Measurements from ENCODE around the gene TREML1. TPM values are rescaled to one million over a fixed set of nuclear protein-coding genes. Genes with fewer than 3 reads are reported as not detected.
A peak's percentile ranks its signal among the peaks of the same experiment; 100 is the strongest.
"Not testable (repeated sequence)": the region's sequence is repeated elsewhere in the genome, so short reads cannot be mapped to it uniquely, and the experiment has no call there.

The TREML1 gene
- total and polyA plus RNA-seq, 4 donors: 0.39 to 2.1 (median 1.5) TPM

- Histone ChIP-seq H3K4me3 (ENCODE audit: low read depth, low read length) (no peak overlapping the region), H3K27ac (ENCODE audit: low read depth, low read length) (no peak overlapping the region), H3K4me1 (ENCODE audit: control insufficient read depth, insufficient read depth, low read length) (no peaks in the 10 kb centered on the region), H3K27me3 (ENCODE audit: control insufficient read depth, insufficient read depth, low read length) (no peaks in the 10 kb centered on the region), H3K9me3 (ENCODE audit: control insufficient read depth, insufficient read depth, low read length) (no peaks in the 10 kb centered on the region), H3K36me3 (ENCODE audit: control insufficient read depth, insufficient read depth, low read length) (no peaks in the 10 kb centered on the region)
- WGBS (ENCODE audit: insufficient coverage): 18% methylated on average over 4 of the region's 6 CpGs
- DNase-seq (ENCODE audit: low read depth in 4 of 6, low spot score in 6 of 6): peak in 1 of 6 donors; percentile 5
These were observed 37.4 kb upstream of the TREML1 start for GRCh38 chr6:41191569-41191968.

GRCh38 chr6:41190791-41191190, 36.6 kb upstream of the TREML1 start:
- Histone ChIP-seq H3K4me3 (ENCODE audit: low read depth, low read length) (no peak overlapping the region), H3K4me1 (ENCODE audit: control insufficient read depth, insufficient read depth, low read length) (no peaks in the 10 kb centered on the region), H3K9me3 (ENCODE audit: control insufficient read depth, insufficient read depth, low read length) (no peaks in the 10 kb centered on the region), H3K36me3 (ENCODE audit: control insufficient read depth, insufficient read depth, low read length) (no peaks in the 10 kb centered on the region), H3K27ac (ENCODE audit: low read depth, low read length) (no peak overlapping the region), H3K27me3 (ENCODE audit: control insufficient read depth, insufficient read depth, low read length) (no peaks in the 10 kb centered on the region)
- WGBS (ENCODE audit: insufficient coverage): 100% methylated on average over 2 of the region's 3 CpGs
- no peak for DNase-seq (ENCODE audit: low read depth in 4 of 6, low spot score in 6 of 6)

GRCh38 chr6:41189967-41190366, 35.8 kb upstream of the TREML1 start:
- H3K27me3 ChIP-seq (ENCODE audit: control insufficient read depth, insufficient read depth, low read length): no peaks in the 10 kb centered on the region
- DNase-seq (ENCODE audit: low read depth in 4 of 6, low spot score in 6 of 6): no peak

GRCh38 chr6:41189046-41189445, 34.9 kb upstream of the TREML1 start:
- H3K9me3 ChIP-seq (ENCODE audit: control insufficient read depth, insufficient read depth, low read length); H3K4me3 ChIP-seq (ENCODE audit: low read depth, low read length); H3K27me3 ChIP-seq (ENCODE audit: control insufficient read depth, insufficient read depth, low read length); DNase-seq (ENCODE audit: low read depth in 4 of 6, low spot score in 6 of 6); H3K36me3 ChIP-seq (ENCODE audit: control insufficient read depth, insufficient read depth, low read length); H3K27ac ChIP-seq (ENCODE audit: low read depth, low read length); H3K4me1 ChIP-seq (ENCODE audit: control insufficient read depth, insufficient read depth, low read length): not testable (repeated sequence)

More at GRCh38 chr6:41189967-41190366, 35.8 kb upstream of the TREML1 start:
- no peak overlapping the region for H3K27ac ChIP-seq (ENCODE audit: low read depth, low read length)
- WGBS (ENCODE audit: insufficient coverage): 100% methylated on average over 1 of the region's 2 CpGs
- no peaks in the 10 kb centered on the region for H3K36me3 ChIP-seq (ENCODE audit: control insufficient read depth, insufficient read depth, low read length)
- H3K9me3 ChIP-seq (ENCODE audit: control insufficient read depth, insufficient read depth, low read length): no peaks in the 10 kb centered on the region
- H3K4me1 ChIP-seq (ENCODE audit: control insufficient read depth, insufficient read depth, low read length): no peaks in the 10 kb centered on the region
- no peak overlapping the region for H3K4me3 ChIP-seq (ENCODE audit: low read depth, low read length)

GRCh38 chr6:41187924-41188886, 34.1 kb upstream of the TREML1 start:
- Histone ChIP-seq H3K27ac (ENCODE audit: low read depth, low read length) (no peak overlapping the region), H3K4me3 (ENCODE audit: low read depth, low read length) (no peak overlapping the region), H3K9me3 (ENCODE audit: control insufficient read depth, insufficient read depth, low read length) (no peaks in the 10 kb centered on the region), H3K27me3 (ENCODE audit: control insufficient read depth, insufficient read depth, low read length) (no peaks in the 10 kb centered on the region), H3K36me3 (ENCODE audit: control insufficient read depth, insufficient read depth, low read length) (no peaks in the 10 kb centered on the region), H3K4me1 (ENCODE audit: control insufficient read depth, insufficient read depth, low read length) (no peaks in the 10 kb centered on the region)
- WGBS (ENCODE audit: insufficient coverage): 91% methylated on average over 8 of the region's 8 CpGs
- no peak for DNase-seq (ENCODE audit: low read depth in 4 of 6, low spot score in 6 of 6)

- H3K36me3 ChIP-seq (ENCODE audit: control insufficient read depth, insufficient read depth, low read length): no peaks in the 10 kb centered on the region
- no peak overlapping the region for H3K27ac ChIP-seq (ENCODE audit: low read depth, low read length)
- H3K4me1 ChIP-seq (ENCODE audit: control insufficient read depth, insufficient read depth, low read length): no peaks in the 10 kb centered on the region
- DNase-seq (ENCODE audit: low read depth in 4 of 6, low spot score in 6 of 6): no peak
- no peaks in the 10 kb centered on the region for H3K9me3 ChIP-seq (ENCODE audit: control insufficient read depth, insufficient read depth, low read length)
- WGBS (ENCODE audit: insufficient coverage): 89% methylated on average over 6 of the region's 10 CpGs
- no peaks in the 10 kb centered on the region for H3K27me3 ChIP-seq (ENCODE audit: control insufficient read depth, insufficient read depth, low read length)
- H3K4me3 ChIP-seq (ENCODE audit: low read depth, low read length): no peak overlapping the region
These were observed 31.9 kb upstream of the TREML1 start for GRCh38 chr6:41186031-41186562.

GRCh38 chr6:41184761-41185160, 30.6 kb upstream of the TREML1 start:
- Histone ChIP-seq H3K9me3 (ENCODE audit: control insufficient read depth, insufficient read depth, low read length) (no peaks in the 10 kb centered on the region), H3K4me3 (ENCODE audit: low read depth, low read length) (no peak overlapping the region), H3K4me1 (ENCODE audit: control insufficient read depth, insufficient read depth, low read length) (no peaks in the 10 kb centered on the region), H3K27ac (ENCODE audit: low read depth, low read length) (no peak overlapping the region), H3K27me3 (ENCODE audit: control insufficient read depth, insufficient read depth, low read length) (no peaks in the 10 kb centered on the region), H3K36me3 (ENCODE audit: control insufficient read depth, insufficient read depth, low read length) (no peaks in the 10 kb centered on the region)
- WGBS (ENCODE audit: insufficient coverage): 97% methylated on average over 7 of the region's 7 CpGs
- DNase-seq (ENCODE audit: low read depth in 4 of 6, low spot score in 6 of 6): no peak

- Histone ChIP-seq H3K9me3 (ENCODE audit: control insufficient read depth, insufficient read depth, low read length) (no peaks in the 10 kb centered on the region), H3K36me3 (ENCODE audit: control insufficient read depth, insufficient read depth, low read length) (no peaks in the 10 kb centered on the region), H3K4me3 (ENCODE audit: low read depth, low read length) (no peak overlapping the region), H3K4me1 (ENCODE audit: control insufficient read depth, insufficient read depth, low read length) (no peaks in the 10 kb centered on the region), H3K27me3 (ENCODE audit: control insufficient read depth, insufficient read depth, low read length) (no peaks in the 10 kb centered on the region), H3K27ac (ENCODE audit: low read depth, low read length) (no peak overlapping the region)
- WGBS (ENCODE audit: insufficient coverage): 91% methylated on average over 3 of the region's 4 CpGs
- DNase-seq (ENCODE audit: low read depth in 4 of 6, low spot score in 6 of 6): peak in 1 of 6 donors; percentile 22
These were observed 28.2 kb upstream of the TREML1 start for GRCh38 chr6:41182069-41183034.

GRCh38 chr6:41181566-41181965, 27.4 kb upstream of the TREML1 start:
- H3K9me3 ChIP-seq (ENCODE audit: control insufficient read depth, insufficient read depth, low read length): no peaks in the 10 kb centered on the region
- 80% methylated on average over 1 of the region's 1 CpG for WGBS (ENCODE audit: insufficient coverage)
- H3K27me3 ChIP-seq (ENCODE audit: control insufficient read depth, insufficient read depth, low read length): no peaks in the 10 kb centered on the region
- no peaks in the 10 kb centered on the region for H3K36me3 ChIP-seq (ENCODE audit: control insufficient read depth, insufficient read depth, low read length)
- no peak overlapping the region for H3K4me3 ChIP-seq (ENCODE audit: low read depth, low read length)
- H3K27ac ChIP-seq (ENCODE audit: low read depth, low read length): no peak overlapping the region
- H3K4me1 ChIP-seq (ENCODE audit: control insufficient read depth, insufficient read depth, low read length): no peaks in the 10 kb centered on the region
- DNase-seq (ENCODE audit: low read depth in 4 of 6, low spot score in 6 of 6): no peak

All from spinal cord (tissue), 10 donors.